DOHH2 (cell line): ENCODE results near the gene MCC.

ENCODE experiments used
- EZH2phosphoT487 ChIP-seq: fragments of 200-600 bp; sonication (generic); IDR thresholded peaks from 2 replicates; pipeline ENCODE4 v1.6.1; 2017; ENCODE audit warnings: borderline replicate concordance, mild to moderate bottlenecking, antibody characterized with exemption, low read length, moderate library complexity, mixed read lengths
- TF ChIP-seq, protein P1 (sequence below): fragments of 200-600 bp; sonication (generic); IDR thresholded peaks from one replicate; pipeline ENCODE4 v1.5.1; 2014; ENCODE audit warnings: antibody characterized with exemption, mild to moderate bottlenecking, low read depth, low read length; ENCODE audit not compliant: poor library complexity, severe bottlenecking

DNA sequence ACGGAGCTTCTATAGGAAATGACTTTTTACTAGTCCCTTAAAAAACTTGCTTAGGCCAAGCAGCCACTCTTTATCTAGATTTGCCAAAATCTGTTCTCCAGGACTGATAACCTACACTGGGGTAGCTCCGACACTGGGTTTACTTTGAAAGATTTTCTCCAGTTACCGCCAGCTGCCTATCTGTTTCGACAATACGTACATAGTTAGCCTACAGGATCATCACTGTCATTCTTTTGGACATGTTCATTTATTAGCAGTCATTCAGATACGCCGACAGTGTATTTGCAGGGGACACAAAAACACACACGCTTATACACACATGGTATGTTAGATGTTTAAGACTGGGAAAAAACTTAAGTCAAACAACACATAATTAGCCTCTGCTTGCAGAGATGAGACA, 286.0 kb downstream of the MCC start:
- no peak for TF ChIP-seq EZH2phosphoT487
- TF ChIP-seq, protein P1, sequence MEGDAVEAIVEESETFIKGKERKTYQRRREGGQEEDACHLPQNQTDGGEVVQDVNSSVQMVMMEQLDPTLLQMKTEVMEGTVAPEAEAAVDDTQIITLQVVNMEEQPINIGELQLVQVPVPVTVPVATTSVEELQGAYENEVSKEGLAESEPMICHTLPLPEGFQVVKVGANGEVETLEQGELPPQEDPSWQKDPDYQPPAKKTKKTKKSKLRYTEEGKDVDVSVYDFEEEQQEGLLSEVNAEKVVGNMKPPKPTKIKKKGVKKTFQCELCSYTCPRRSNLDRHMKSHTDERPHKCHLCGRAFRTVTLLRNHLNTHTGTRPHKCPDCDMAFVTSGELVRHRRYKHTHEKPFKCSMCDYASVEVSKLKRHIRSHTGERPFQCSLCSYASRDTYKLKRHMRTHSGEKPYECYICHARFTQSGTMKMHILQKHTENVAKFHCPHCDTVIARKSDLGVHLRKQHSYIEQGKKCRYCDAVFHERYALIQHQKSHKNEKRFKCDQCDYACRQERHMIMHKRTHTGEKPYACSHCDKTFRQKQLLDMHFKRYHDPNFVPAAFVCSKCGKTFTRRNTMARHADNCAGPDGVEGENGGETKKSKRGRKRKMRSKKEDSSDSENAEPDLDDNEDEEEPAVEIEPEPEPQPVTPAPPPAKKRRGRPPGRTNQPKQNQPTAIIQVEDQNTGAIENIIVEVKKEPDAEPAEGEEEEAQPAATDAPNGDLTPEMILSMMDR: no peak
